Posterior vena cava (tissue), 2 donors: Measurements from ENCODE around the gene SLC25A42. TPM values are rescaled to one million over a fixed set of nuclear protein-coding genes. Genes with fewer than 3 reads are reported as not detected.

ENCODE experiments used
- DNase-seq: peaks from one replicate; pipeline ENCODE4 v3.0.0-alpha.2; 2020; ENCODE audit warnings: low spot score
- intact Hi-C, 2 donors: fragments of 100-400 bp; cut with DNase I; formaldehyde crosslinking; loops; one replicate each; pipeline versions ENCODE4 v1.14.1 to v1.14.2; 2022 to 2023
- total RNA-seq, 2 donors: library from RNA; stranded (reverse); fragmentation: NEBNext Ultra II Directional; extraction: Animal tissue kit (Norgen Biotek cat#: 25700); gene quantifications; one replicate each; pipeline ENCODE4 v1.2.1, GENCODE V29; 2021
- donor health status: DM: yes; HTN: yes; CAD: no.
- donor health status: DM: yes; HTN: yes; CAD: no.

Gene SLC25A42
- total RNA-seq, 2 donors from 2014 or later = 4.9 to 8.0 TPM

- intact Hi-C loops = no loop called here
- no peak for DNase-seq
These were observed 14.4 kb upstream of the SLC25A42 start for GRCh38 chr19:19049406-19049805.

DNA sequence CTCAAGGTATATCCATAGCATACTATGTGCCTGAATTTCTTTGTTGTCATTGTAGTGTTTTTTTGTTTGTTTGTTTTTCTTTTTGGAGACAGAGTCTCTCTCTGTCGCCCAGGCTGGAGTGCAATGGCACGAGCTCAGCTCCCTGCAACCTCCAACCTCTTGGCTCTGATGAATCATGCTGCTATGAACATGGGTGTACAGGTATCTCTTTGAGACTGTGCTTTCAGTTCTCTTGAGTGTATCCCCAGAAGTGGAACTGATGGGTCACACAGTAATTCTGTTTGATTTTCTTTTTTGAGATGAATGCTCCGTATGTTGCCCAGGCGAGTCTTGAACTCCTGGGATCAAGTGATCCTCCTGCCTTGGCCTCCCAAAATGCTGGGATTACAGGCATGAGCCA, 13.7 kb upstream of the SLC25A42 start:
- no peak for DNase-seq
- intact Hi-C loops = loop anchor here in 1 of 2 donors (10.0 kb wide), 1 partner anchor 95 kb away; no protein-coding TSS in a partner anchor

DNA sequence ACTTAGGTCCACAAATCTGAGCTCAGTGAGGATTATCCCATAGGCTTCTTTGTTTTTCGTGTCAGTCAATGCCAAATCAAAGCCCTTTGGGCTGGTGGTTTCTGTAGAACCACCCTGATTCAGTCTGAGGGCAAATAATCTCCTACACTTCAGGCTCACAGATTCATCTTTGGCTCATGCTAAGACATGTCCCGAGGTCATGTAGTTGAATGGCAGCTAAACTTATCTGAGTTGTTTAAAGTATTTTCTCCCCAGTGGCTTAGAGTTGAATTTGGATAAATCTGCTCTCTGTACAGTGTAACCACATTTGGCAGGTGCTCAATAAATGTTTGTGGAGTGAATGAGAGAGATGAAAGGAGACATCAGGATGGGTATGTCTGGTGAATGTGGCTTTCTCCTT, 13.1 kb upstream of the SLC25A42 start:
- intact Hi-C loops = loop anchor here in 1 of 2 donors (10.0 kb wide), 1 partner anchor 94 kb away; no protein-coding TSS in a partner anchor

GRCh38 chr19:19051478-19052213, 12.1 kb upstream of the SLC25A42 start:
- no peak for DNase-seq
- intact Hi-C loops = loop anchor here in 1 of 2 donors (10.0 kb wide), 1 partner anchor 93 kb away; no protein-coding TSS in a partner anchor

More for the DNA sequence above, 13.1 kb upstream of the SLC25A42 start:
- no peak for DNase-seq

GRCh38 chr19:19052921-19053320, 10.9 kb upstream of the SLC25A42 start:
- no peak for DNase-seq
- intact Hi-C loops = loop anchor here in 1 of 2 donors (10.0 kb wide), 1 partner anchor 92 kb away; no protein-coding TSS in a partner anchor

GRCh38 chr19:19053508-19054314, 10.1 kb upstream of the SLC25A42 start:
- DNase-seq = no peak
- intact Hi-C loops = loop anchor here in 1 of 2 donors (10.0 kb wide), 1 partner anchor 91 kb away; no protein-coding TSS in a partner anchor

DNA sequence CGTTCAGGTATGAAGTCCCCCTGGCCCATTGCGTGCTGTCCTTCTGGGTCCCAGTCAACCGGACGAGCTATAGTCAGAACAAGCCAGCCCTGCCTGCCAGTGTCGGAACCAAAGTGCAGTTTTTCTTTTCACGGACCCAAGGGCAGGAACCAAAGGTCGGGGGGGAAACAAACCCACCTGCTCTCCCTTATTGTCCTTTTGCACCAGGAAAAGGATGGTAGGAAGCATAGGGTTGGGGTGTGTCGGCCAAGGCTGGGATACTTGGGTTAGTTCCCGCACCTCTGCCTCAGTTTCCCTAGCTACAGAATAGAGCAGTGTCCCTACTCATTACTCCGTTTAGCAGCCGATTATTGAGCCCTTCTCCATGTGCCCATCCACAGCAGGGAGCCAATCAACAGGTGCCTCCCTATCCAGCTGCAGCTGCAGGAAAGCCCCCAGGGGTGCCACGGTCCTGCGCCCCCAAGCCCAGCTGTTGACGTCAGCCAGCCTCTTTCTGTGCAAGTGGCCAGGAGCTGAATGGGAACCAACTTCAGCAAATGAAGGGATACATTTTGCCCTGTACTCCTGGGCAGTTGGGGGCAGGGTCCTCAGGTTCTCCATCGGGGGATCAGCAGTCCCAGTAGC, 9.4 kb upstream of the SLC25A42 start:
- intact Hi-C loops = loop anchor here in 1 of 2 donors (10.0 kb wide), 1 partner anchor 90 kb away; no protein-coding TSS in a partner anchor
- no peak for DNase-seq

GRCh38 chr19:19054939-19055440, 8.8 kb upstream of the SLC25A42 start:
- no peak for DNase-seq
- intact Hi-C loops = loop anchor here (5.0 to 10.0 kb wide), 2 partner anchors 82 to 90 kb away; partner anchors contain the start of gene TMEM161A (in 1 of the 2)

- intact Hi-C loops = loop anchor here (5.0 to 10.0 kb wide), 2 partner anchors 82 to 89 kb away; partner anchors contain the start of gene TMEM161A (in 1 of the 2)
- no peak for DNase-seq
These were observed 8.1 kb upstream of the SLC25A42 start for GRCh38 chr19:19055701-19056100.

- intact Hi-C loops = loop anchor here (5.0 to 10.0 kb wide), 2 partner anchors 81 to 88 kb away; partner anchors contain the start of gene TMEM161A (in 1 of the 2)
- DNase-seq = no peak
These were observed 7.0 kb upstream of the SLC25A42 start for GRCh38 chr19:19056636-19057275.

DNA sequence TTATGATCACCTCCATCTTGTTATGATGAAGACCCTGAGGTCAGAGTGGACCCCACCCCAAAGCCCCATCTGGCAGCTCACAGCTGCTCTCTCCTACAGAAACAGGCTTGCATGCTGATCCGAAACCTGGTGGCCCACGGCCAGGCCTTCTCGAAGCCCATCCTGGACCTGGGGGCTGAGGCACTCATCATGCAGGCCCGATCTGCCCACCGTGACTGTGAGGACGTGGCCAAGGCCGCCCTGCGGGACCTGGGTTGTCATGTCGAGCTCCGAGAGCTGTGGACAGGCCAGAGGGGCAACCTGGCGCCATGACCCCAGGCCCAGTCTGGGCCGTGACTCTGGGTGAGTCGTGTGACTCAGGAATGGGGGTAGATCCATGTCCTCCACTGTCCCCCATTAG, 6.5 kb upstream of the SLC25A42 start:
- intact Hi-C loops = loop anchor here (5.0 to 10.0 kb wide), 2 partner anchors 80 to 87 kb away; partner anchors contain the start of gene TMEM161A (in 1 of the 2)

DNA sequence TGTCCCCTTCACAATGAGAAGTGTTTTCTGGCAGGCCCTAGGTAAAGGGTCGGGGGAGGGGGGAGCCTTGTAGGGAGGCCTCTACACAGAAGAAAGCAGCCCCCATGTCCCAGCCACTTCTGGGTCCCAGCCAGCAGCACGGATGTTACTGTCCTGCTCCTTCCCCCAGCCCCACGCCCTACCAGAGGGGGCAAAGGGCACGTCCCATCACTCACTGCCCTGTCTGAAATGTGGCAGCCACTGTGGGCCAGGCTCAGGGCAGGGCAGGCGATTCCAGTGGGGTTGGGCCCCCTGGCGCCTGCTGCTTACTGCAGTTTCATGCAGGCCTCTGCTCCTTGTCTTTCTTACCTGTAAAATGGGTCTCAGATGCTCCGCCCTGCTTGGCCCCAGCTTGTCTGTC, 6.1 kb upstream of the SLC25A42 start:
- intact Hi-C loops = loop anchor here (5.0 to 10.0 kb wide), 2 partner anchors 80 to 87 kb away; partner anchors contain the start of gene TMEM161A (in 1 of the 2)

More for the DNA sequence above, 6.5 kb upstream of the SLC25A42 start:
- DNase-seq = no peak

DNA sequence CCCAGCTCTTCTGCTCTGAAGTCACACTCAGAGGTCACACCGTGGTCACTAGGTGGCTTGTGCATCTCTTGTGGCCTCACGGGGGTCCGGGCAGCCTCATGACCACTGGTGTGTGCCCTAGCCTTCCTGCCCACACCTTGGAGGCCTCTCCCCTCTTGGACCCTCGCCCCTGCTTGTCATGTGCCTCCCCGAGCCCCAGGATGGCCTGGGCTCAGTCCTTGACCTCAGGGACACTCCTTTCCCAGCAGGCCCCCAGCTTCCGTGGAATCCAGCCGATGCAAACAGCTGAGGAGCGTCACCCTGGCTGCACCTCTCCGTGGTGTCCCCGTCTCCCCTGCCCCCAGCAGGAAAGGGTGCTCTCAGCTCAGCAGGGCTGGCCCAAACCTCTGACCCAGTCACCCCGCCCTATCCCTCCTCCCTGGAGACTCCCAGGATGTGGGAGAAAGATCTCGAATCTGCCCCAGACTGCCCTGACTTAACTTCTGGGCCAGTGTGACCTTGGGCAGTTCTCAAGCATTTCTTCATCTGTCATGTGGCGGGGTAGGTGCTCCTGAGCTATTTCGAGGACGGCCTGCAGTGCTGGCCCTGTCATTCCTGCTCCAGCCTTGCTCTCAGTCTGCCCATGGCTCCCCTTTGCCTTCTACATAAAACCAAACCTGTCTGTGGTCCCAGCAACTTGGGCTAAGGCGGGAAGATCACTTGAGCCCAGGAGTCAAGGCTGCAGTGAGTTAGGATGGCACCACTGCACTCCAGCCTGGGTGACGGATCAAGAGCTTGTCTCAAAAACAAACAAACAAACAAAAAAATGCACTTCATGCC, 4.6 kb upstream of the SLC25A42 start:
- intact Hi-C loops = loop anchor here (5.0 to 10.0 kb wide), 2 partner anchors 78 to 86 kb away; partner anchors contain the start of gene TMEM161A (in 1 of the 2)

More for the DNA sequence above, 6.1 kb upstream of the SLC25A42 start:
- no peak for DNase-seq

DNA sequence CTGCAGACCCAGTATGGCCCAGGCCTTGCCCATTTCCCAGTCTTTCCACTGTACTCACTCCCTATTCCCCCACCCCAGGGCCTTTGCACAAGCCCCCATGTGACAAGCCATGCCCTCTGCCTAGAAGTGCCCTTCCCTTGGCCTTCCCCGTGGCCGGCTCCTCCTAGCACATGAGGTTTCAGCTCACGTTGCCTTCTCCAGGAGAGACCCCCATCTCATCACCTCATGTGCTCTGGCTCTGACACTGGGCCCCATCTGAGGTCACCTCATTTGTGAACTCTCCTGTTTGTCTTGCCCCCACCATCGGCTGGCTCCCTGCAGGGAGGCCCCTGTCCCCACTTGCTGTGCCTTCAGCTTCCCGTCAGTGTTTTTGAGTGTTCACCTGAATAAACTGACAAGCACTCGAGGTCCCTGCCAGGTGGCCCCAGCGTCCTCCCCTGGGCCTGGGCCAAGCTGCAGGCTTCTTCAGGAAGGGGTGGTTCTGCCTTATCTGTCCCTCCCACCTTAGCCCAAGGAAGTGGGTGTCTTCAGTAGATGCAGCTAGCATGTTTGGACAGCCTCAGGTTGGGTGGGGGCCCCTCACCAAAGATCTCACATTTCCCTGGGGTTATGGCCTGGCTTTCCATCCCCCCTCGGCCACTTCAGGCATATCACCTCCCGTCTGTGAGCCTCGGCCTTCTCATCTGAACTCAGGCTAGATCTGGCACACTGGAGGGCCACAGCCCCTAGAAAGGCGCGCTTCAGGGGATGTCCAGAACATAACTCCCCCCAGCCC, 3.8 kb upstream of the SLC25A42 start:
- intact Hi-C loops = loop anchor here (5.0 to 10.0 kb wide), 2 partner anchors 77 to 85 kb away; partner anchors contain the start of gene TMEM161A (in 1 of the 2)
- no peak for DNase-seq

More for the DNA sequence above, 4.6 kb upstream of the SLC25A42 start:
- DNase-seq = no peak

GRCh38 chr19:19061506-19061905, 2.3 kb upstream of the SLC25A42 start:
- no peak for DNase-seq
- intact Hi-C loops = no loop called here

- intact Hi-C loops = no loop called here
- no peak for DNase-seq
These were observed 1.2 kb upstream of the SLC25A42 start for GRCh38 chr19:19062454-19063182.
